GM21390 (cell line): ENCODE data around the gene LRRC8C.

Source experiments
- ATAC-seq: cut with Tn5 transposase; IDR thresholded peaks from one replicate; pipeline ENCODE4 v1.9.1; 2021; ENCODE audit not compliant: unreplicated experiment

LRRC8C gene

DNA sequence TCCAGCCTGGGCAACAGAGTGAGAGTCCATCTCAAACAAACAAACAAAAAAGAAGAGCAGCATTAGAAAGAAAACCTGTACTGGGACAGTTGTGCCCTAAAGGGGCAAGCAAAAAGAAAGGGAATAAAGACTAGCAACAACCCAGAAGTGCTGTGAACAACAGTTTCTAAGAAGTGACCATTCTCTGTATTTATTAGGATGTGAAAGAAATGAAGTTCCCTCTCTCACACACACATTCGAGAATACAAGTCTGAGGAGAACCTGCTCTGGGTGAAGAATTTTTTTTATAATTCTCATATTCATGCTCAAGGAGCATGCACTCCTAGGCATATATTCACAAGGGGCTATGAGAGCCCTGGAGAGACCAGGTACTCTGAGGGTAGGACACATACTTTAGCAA, 128.4 kb downstream of the LRRC8C start:
- ATAC-seq = no peak

- ATAC-seq = no peak
Observed at GRCh38 chr1:89761901-89762300, 129.0 kb downstream of the LRRC8C start.

DNA sequence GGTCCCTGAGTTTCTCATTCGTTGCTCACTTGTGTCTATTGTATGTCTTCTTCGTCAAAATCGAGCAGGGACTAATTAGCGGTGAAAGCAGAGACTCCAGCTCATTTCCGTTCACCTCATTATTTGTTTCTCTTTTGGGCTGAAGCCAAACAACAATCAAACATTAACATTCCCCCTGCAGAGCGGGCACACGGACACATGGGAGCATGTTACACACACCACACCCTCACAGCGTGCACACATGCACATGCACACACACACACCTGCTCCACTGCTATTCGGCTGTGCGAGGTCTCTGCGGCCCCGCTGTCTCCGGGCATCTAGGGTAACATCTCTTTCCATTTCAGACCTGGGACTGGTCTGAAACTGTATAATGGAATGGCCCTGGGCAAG, 129.5 kb downstream of the LRRC8C start:
- peak; percentile 7 for ATAC-seq

DNA sequence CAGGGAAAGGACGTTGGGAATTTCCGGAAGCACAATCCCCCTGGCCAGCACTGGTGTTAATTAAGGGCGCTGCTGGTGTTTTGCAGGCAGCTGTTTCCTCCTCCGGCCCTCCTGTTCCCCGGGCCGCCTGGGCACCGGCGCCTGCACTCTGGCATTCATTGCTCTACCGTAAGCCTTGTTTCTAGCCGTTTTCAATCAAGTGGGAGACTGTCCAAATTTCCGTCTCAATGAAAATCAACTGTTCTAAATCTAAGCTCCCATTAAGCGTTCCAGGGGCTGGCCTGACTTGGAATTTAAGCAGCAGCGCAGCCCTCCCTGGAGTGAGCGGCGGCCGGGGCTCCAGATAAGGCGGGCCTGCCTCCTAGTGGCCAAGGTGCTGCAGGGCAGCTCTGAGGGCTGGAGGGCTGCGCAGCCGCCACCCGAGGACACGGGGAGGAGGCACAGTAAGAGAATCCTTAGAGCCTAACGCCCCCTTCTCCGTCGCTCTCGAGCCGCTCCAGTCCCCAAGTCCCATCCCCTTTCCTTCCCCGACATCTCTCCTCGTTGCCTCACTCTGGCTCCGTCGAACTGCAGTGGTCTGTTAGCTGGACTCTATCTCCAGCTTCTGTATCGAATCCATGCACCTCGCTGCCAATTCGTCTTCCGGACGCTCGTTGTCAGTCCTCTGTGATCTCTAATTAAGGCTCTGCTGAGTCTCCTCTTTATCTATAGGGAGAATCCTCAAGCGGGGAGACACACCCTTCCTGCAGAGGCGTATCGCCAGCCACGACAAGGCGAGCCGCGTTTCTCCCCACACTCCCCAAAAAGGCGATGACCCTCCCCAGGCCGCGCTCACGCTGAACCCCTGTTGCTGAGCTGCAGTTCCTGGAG, 130.1 kb downstream of the LRRC8C start:
- peak; percentile 100 for ATAC-seq

DNA sequence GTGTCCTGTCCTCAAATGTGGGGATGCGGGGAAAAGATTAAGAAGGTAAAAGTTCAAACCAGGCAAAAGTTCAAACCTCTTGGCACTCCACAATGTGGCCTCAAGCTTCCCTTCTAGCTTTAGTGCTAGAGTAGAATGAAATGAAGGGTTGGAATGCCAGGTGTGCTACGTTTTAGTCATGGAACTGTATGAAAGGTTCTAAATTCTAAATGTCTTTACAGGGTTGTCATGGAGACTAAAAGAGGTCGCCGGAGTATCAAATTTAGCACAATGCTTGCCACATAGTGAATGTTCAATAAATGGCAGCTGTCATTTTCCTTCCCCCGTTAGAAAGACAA, 130.7 kb downstream of the LRRC8C start:
- ATAC-seq = no peak

GRCh38 chr1:89765774-89766173, 132.9 kb downstream of the LRRC8C start:
- no peak for ATAC-seq

DNA sequence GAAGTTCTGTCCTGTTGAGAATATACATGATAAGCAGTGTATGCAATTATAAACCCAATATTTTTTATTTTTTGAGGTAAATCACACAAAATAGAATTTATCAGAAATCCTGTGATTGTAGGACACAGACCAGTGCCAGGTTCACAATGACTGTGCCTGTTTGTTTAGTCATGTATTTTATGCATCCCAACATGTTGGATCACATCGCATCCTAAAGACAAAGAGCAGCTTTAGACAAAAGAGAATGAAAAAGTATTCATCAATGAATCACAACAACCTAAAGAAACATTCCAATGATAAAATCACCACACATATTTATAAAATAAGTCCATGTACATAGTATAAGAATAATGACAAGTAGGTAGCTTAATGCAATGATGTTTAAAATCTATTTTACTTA, 134.7 kb downstream of the LRRC8C start:
- ATAC-seq = no peak
